Renal cortex interstitium (tissue), 11 donors: ENCODE results near the gene CISH. TPM values are rescaled to one million over a fixed set of nuclear protein-coding genes. Genes with fewer than 3 reads are reported as not detected.
A peak's percentile ranks its signal among the peaks of the same experiment; 100 is the strongest.

ENCODE experiments used
- DNase-seq, 11 donors: peaks; one replicate each; pipeline ENCODE4 v3.0.0-alpha.2; 2013; ENCODE audit warnings: low read depth in 9 of 11, low spot score in 4 of 11; ENCODE audit errors: extremely low read depth in 1 of 11
- polyA plus RNA-seq, 3 donors: library from polyadenylated mRNA; unstranded; fragments of 120-200 nt; gene quantifications; one replicate each; pipeline ENCODE4 v1.2.1, GENCODE V29; 2013; ENCODE audit not compliant: insufficient read length in 3 of 3

Gene CISH
- polyA plus RNA-seq, 3 donors: 30.5 to 34.9 (median 30.6) TPM

- no peak for DNase-seq
Observed at GRCh38 chr3:50585919-50586762, 25.4 kb downstream of the CISH start.

GRCh38 chr3:50584391-50584790, 27.2 kb downstream of the CISH start:
- DNase-seq: no peak

- DNase-seq: no peak
Observed at GRCh38 chr3:50583897-50584296, 27.7 kb downstream of the CISH start.

GRCh38 chr3:50582083-50582482, 29.5 kb downstream of the CISH start:
- no peak for DNase-seq

- no peak for DNase-seq
Observed at GRCh38 chr3:50581459-50581842, 30.1 kb downstream of the CISH start.

- DNase-seq: no peak
Observed at GRCh38 chr3:50580683-50581458, 30.7 kb downstream of the CISH start.

- no peak for DNase-seq
Observed at GRCh38 chr3:50577348-50577747, 34.2 kb downstream of the CISH start.

GRCh38 chr3:50575372-50575771, 36.2 kb downstream of the CISH start:
- DNase-seq: no peak

GRCh38 chr3:50574444-50574831, 37.1 kb downstream of the CISH start:
- DNase-seq: no peak

GRCh38 chr3:50573566-50574443, 37.8 kb downstream of the CISH start:
- no peak for DNase-seq

- no peak for DNase-seq
Observed at GRCh38 chr3:50572801-50573371, 38.7 kb downstream of the CISH start.

- DNase-seq: peak in 10 of 11 donors; percentile 45 to 64 (median 54)
Observed at GRCh38 chr3:50572158-50572557, 39.4 kb downstream of the CISH start.

- no peak for DNase-seq
Observed at GRCh38 chr3:50571486-50571885, 40.1 kb downstream of the CISH start.

- no peak for DNase-seq
Observed at GRCh38 chr3:50570508-50571279, 40.9 kb downstream of the CISH start.

GRCh38 chr3:50568947-50569749, 42.4 kb downstream of the CISH start, which contains the start of gene HEMK1:
Gene HEMK1 (plus strand): TSS chr3:50569522. CDS start chr3:50571105, 1,583 bp downstream.
- DNase-seq: peak; percentile 86 to 96 (median 94)

GRCh38 chr3:50567386-50568167, 44.0 kb downstream of the CISH start, which contains the start of gene C3orf18:
Gene C3orf18 (minus strand): TSS chr3:50567747. CDS start chr3:50565699, 2,048 bp downstream.
- peak in 10 of 11 donors; percentile 65 to 83 (median 72) for DNase-seq

GRCh38 chr3:50567011-50567385, 44.6 kb downstream of the CISH start:
- DNase-seq: no peak
